Heart left ventricle (tissue), 13 donors: ENCODE results near the gene NHLRC4.

Source experiments
- CTCF ChIP-seq, 12 donors: fragments of 200-600 bp; sonication (generic) in 4 of 12; IDR thresholded peaks; one replicate each; pipeline versions ENCODE4 v1.5.0 to v1.8.0; 2018 to 2022; ENCODE audit warnings: antibody characterized with exemption in 12 of 12, mild to moderate bottlenecking in 5 of 12
- POLR2A ChIP-seq, 2 donors: fragments of 450-650 bp; IDR thresholded peaks; one replicate each; pipeline ENCODE4 v1.6.1; 2017; ENCODE audit warnings: antibody characterized with exemption in 2 of 2, mild to moderate bottlenecking in 2 of 2, moderate library complexity in 2 of 2
- donor health status: ischemic (EF 13 %, LVEDD 7.1; RV severe dilation, severe dysfunction).
- donor health status: DM: no; HTN: yes; CAD: no.
- donor health status: DM: no; HTN: no; CAD: no.
- donor health status: ischemic (EF 25% LVEDD 6.9; RV normal size, moderate dysfunction).
- donor health status: ischemic (EF 25% LVEDD 5.7; RV mildly dilated, moderate dysfunction).
- donor health status: ischemic (EF 35%, LVEDD 5.7; RV mildly dilated, moderate dysfunction).
- donor health status: nonischemic (EF 11% LVEDD 7.7; RV severe dilation, severe dysfunction).
- donor health status: DM: yes; HTN: yes; CAD: no.
- donor health status: PGD.
- donor health status: ischemic (EF 29% LVEDD 5.4; RV normal size, mild dysfunction).
- donor health status: nonischemic (EF 23%, LVEDD 6.1; RV moderate dilation, normal function).

DNA sequence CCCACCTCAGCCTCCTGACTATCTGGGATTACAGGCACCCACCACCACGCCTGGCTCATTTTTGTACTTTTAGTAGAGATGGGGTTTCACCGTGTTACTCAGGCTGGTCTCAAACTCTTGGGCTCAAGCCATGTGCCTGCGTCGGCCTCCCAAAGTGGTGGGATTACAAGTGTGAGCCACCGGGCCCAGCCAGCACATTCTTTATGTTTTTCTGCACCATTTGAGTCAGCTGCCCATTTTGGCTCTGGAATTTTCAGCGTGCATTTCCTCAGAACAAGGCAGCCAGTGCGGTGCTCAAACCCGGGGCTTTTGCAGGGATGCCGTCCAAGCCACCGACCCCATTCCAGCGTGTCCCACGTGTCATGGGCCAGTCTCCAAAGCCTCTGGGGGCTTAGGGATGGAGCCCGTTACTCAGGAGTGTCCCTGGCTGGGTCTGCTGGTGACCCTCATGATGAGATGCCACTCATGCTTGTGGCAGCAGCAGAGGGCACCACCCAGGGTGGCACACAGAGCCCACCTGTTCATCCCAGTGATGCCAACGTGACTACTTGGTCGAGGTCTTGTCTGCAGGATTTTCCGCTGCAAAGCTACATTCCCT, 19.3 kb downstream of the NHLRC4 start:
- TF ChIP-seq CTCF (IDR thresholded peaks at IDR 0.05), result no peak
- TF ChIP-seq POLR2A (IDR thresholded peaks at IDR 0.05), result no peak
